H9 (cell line): ENCODE data around the gene CYP24A1. TPM values are rescaled to one million over a fixed set of nuclear protein-coding genes. Genes with fewer than 3 reads are reported as not detected.

Experiments used
- DNase-seq: peaks from one replicate; pipeline ENCODE4 v3.0.0-alpha.2; 2017
- H2AFZ ChIP-seq: one replicate; pipeline ENCODE4 v1.6.1; 2013; ENCODE audit warnings: mild to moderate bottlenecking, low read length, control low read depth, moderate library complexity
- H2AK5ac ChIP-seq: 2 replicates; pipeline ENCODE4 v1.6.1; 2013; ENCODE audit warnings: low read length, control low read depth, mixed read lengths; ENCODE audit not compliant: insufficient read length
- H2BK120ac ChIP-seq: one replicate; pipeline ENCODE4 v1.6.1; 2013; ENCODE audit warnings: low read depth, mild to moderate bottlenecking, low read length, control low read depth, inconsistent platforms; ENCODE audit not compliant: poor library complexity, severe bottlenecking
- H2BK12ac ChIP-seq: 2 replicates; pipeline ENCODE4 v1.6.1; 2013; ENCODE audit warnings: low read length, control low read depth, mixed read lengths, low read depth; ENCODE audit not compliant: insufficient read length
- H2BK15ac ChIP-seq: 2 replicates; pipeline ENCODE4 v1.6.1; 2013; ENCODE audit warnings: low read depth, low read length, control low read depth
- H2BK20ac ChIP-seq: one replicate; pipeline ENCODE4 v1.6.1; 2013; ENCODE audit warnings: low read depth, mild to moderate bottlenecking, low read length, control low read depth, inconsistent platforms; ENCODE audit not compliant: poor library complexity, severe bottlenecking
- H2BK5ac ChIP-seq: 2 replicates; pipeline ENCODE4 v1.6.1; 2013; ENCODE audit warnings: low read length, control low read depth, mixed read lengths; ENCODE audit not compliant: insufficient read length
- H3K14ac ChIP-seq: 2 replicates; pipeline ENCODE4 v1.6.1; 2013; ENCODE audit warnings: low read length, control low read depth; ENCODE audit not compliant: insufficient read depth
- H3K18ac ChIP-seq: 2 replicates; pipeline ENCODE4 v1.6.1; 2013; ENCODE audit warnings: low read depth, mild to moderate bottlenecking, mixed read lengths, low read length, control low read depth; ENCODE audit not compliant: insufficient read length
- H3K23ac ChIP-seq: 2 replicates; pipeline ENCODE4 v1.6.1; 2013; ENCODE audit warnings: low read length, control low read depth, mixed read lengths, low read depth; ENCODE audit not compliant: insufficient read length
- H3K23me2 ChIP-seq: 2 replicates; pipeline ENCODE4 v1.6.1; 2013; ENCODE audit warnings: low read depth, mild to moderate bottlenecking, mixed read lengths, low read length, control low read depth; ENCODE audit not compliant: insufficient read length, poor library complexity, severe bottlenecking
- H3K27ac ChIP-seq: 2 replicates; pipeline ENCODE4 v1.5.1; 2013; ENCODE audit warnings: low read length, control low read depth, mixed read lengths, low read depth; ENCODE audit not compliant: insufficient read length
- H3K27me3 ChIP-seq: 2 replicates; pipeline ENCODE4 v1.6.1; 2013; ENCODE audit warnings: low read length, control low read depth, inconsistent platforms; ENCODE audit not compliant: insufficient read depth
- H3K4ac ChIP-seq: 2 replicates; pipeline ENCODE4 v1.6.1; 2013; ENCODE audit warnings: low read depth, mild to moderate bottlenecking, control low read depth, inconsistent platforms, low read length, moderate library complexity
- H3K4me1 ChIP-seq: 2 replicates; pipeline ENCODE4 v1.6.1; 2013; ENCODE audit warnings: low read length, control low read depth, inconsistent platforms; ENCODE audit not compliant: insufficient read depth
- H3K4me2 ChIP-seq: 2 replicates; pipeline ENCODE4 v1.6.1; 2013; ENCODE audit warnings: low read length, control low read depth, mixed read lengths; ENCODE audit not compliant: insufficient read length, insufficient read depth
- H3K56ac ChIP-seq: 2 replicates; pipeline ENCODE4 v1.6.1; 2013; ENCODE audit warnings: low read depth, mild to moderate bottlenecking, mixed read lengths, low read length, control low read depth; ENCODE audit not compliant: insufficient read length
- H3K79me1 ChIP-seq: 2 replicates; pipeline ENCODE4 v1.6.1; 2013; ENCODE audit warnings: low read depth, mild to moderate bottlenecking, moderate library complexity, low read length, control low read depth, inconsistent platforms; ENCODE audit not compliant: insufficient read depth, poor library complexity, severe bottlenecking
- H3K79me2 ChIP-seq: 2 replicates; pipeline ENCODE4 v1.6.1; 2013; ENCODE audit warnings: low read length, control low read depth, inconsistent platforms; ENCODE audit not compliant: insufficient read depth
- H3K9ac ChIP-seq: 2 replicates; pipeline ENCODE4 v1.6.1; 2013; ENCODE audit warnings: low read length, control low read depth, mixed read lengths; ENCODE audit not compliant: insufficient read length; ENCODE audit errors: extremely low read depth
- H3K9me3 ChIP-seq: one replicate; pipeline ENCODE4 v1.6.1; 2013; ENCODE audit warnings: low read depth, low read length, inconsistent platforms; ENCODE audit not compliant: control insufficient read depth
- H3T11ph ChIP-seq: one replicate; pipeline ENCODE4 v1.6.1; 2013; ENCODE audit warnings: mild to moderate bottlenecking, low read length, control low read depth, inconsistent platforms
- H4K20me1 ChIP-seq: one replicate; pipeline ENCODE4 v1.6.1; 2013; ENCODE audit not compliant: control insufficient read depth, insufficient read length, insufficient read depth
- H4K5ac ChIP-seq: 2 replicates; pipeline ENCODE4 v1.6.1; 2013; ENCODE audit warnings: low read depth, mild to moderate bottlenecking, mixed read lengths, low read length, control low read depth; ENCODE audit not compliant: insufficient read length
- H4K8ac ChIP-seq: replicated peaks from 2 replicates; pipeline ENCODE4 v1.6.1; 2013; ENCODE audit warnings: low read length, control low read depth, mixed read lengths, low read depth; ENCODE audit not compliant: insufficient read length
- H4K91ac ChIP-seq: 2 replicates; pipeline ENCODE4 v1.6.1; 2013; ENCODE audit warnings: low read depth, mild to moderate bottlenecking, moderate library complexity, mixed read lengths, low read length, control low read depth; ENCODE audit not compliant: insufficient read length
- H3K27ac Mint-ChIP-seq, 3 experiments: 2 replicates in 2 of 3; 3 replicates in 1 of 3; pipeline ENCODE4 v1.8.0; 2020 to 2021; ENCODE audit warnings: mixed read lengths in 3 of 3, mild to moderate bottlenecking in 1 of 3, moderate library complexity in 1 of 3
- H3K27me3 Mint-ChIP-seq: 2 replicates; pipeline ENCODE4 v1.8.0; 2021; ENCODE audit warnings: low read depth, mild to moderate bottlenecking, moderate library complexity, mixed read lengths
- H3K36me3 Mint-ChIP-seq, 3 experiments: 2 replicates in 2 of 3; 3 replicates in 1 of 3; pipeline ENCODE4 v1.8.0; 2020 to 2021; ENCODE audit warnings: low read depth in 3 of 3, mixed read lengths in 3 of 3; ENCODE audit not compliant: insufficient read depth in 1 of 3
- H3K4me1 Mint-ChIP-seq, 2 experiments: 2 replicates each; pipeline ENCODE4 v1.8.0; 2020; ENCODE audit warnings: mixed read lengths in 2 of 2
- H3K4me3 Mint-ChIP-seq, 2 experiments: 2 replicates in 1 of 2; 3 replicates in 1 of 2; pipeline ENCODE4 v1.8.0; 2020 to 2021; ENCODE audit warnings: mild to moderate bottlenecking in 2 of 2, mixed read lengths in 2 of 2, moderate library complexity in 1 of 2
- H3K9me3 Mint-ChIP-seq, 2 experiments: 2 replicates in 1 of 2; 3 replicates in 1 of 2; pipeline ENCODE4 v1.8.0; 2020; ENCODE audit warnings: mild to moderate bottlenecking in 2 of 2, mixed read lengths in 2 of 2, moderate library complexity in 1 of 2
- CTCF ChIP-seq: fragments of 200-600 bp; sonication (generic); conservative IDR thresholded peaks from 3 replicates; pipeline ENCODE4 v1.8.0; 2021; ENCODE audit warnings: antibody characterized with exemption, mild to moderate bottlenecking
- WGBS: extraction: QIAGEN DNeasy Blood & Tissue Kit; methylation state at CpG from one replicate; pipeline ENCODE4 v1.1.7; 2013; ENCODE audit warnings: missing lambda C conversion rate, low lambda C conversion rate, mixed read lengths; ENCODE audit not compliant: insufficient read length; ENCODE audit errors: extremely low coverage; 5-methylcytosine and 5-hydroxymethylcytosine counted together
- total RNA-seq: library from RNA; stranded (reverse); gene quantifications from 2 replicates; pipeline ENCODE4 v1.2.1, GENCODE V29; 2021

CYP24A1 gene
- total RNA-seq, 1 experiment from 2014 or later: not detected

- Histone ChIP-seq H3K79me2 (no peaks in the 10 kb centered on the region), H2AK5ac (no peak overlapping the region), H4K8ac (no peak overlapping the region), H3K9me3 (no peaks in the 10 kb centered on the region), H4K91ac (no peak overlapping the region), H2BK5ac (no peak overlapping the region), H4K5ac (no peak overlapping the region), H4K20me1 (no peaks in the 10 kb centered on the region), H3K27me3 (no peaks in the 10 kb centered on the region), H3K23me2 (no peaks in the 10 kb centered on the region), H3K9ac (no peak overlapping the region), H3K56ac (no peak overlapping the region), H3K4me2 (no peak overlapping the region), H3T11ph (no peak overlapping the region), H3K79me1 (no peaks in the 10 kb centered on the region), H3K4me1 (peaks cover 2% of the 10 kb centered on the region; the same call in 1 of the 2 replicates), H2BK120ac (no peak overlapping the region), H3K18ac (no peak overlapping the region), H3K14ac (no peak overlapping the region), H3K27ac (no peak overlapping the region), H2BK12ac (no peak overlapping the region), H2AFZ (no peak overlapping the region), H3K23ac (no peak overlapping the region), H2BK15ac (no peak overlapping the region), H3K4ac (no peak overlapping the region), H2BK20ac (no peak overlapping the region)
- Mint-ChIP-seq H3K27me3 (no peaks in the 10 kb centered on the region; the same call in 1 of the 2 replicates), H3K36me3 (peaks cover 0 to 5% (median 0%) of the 10 kb centered on the region in 3 experiments; a peak in 1 of 7 replicates), H3K4me1 (peaks cover 0 to 12% of the 10 kb centered on the region in 2 experiments; a peak in 3 of 4 replicates), H3K9me3 (peaks cover 0 to 11% of the 10 kb centered on the region in 2 experiments; a peak in 2 of 5 replicates), H3K4me3 (no peak overlapping the region), H3K27ac (no peak overlapping the region)
- no peak for TF ChIP-seq CTCF
- no CpG with 5 or more reads among the region's 6 CpGs for WGBS
- no peak for DNase-seq
Observed at GRCh38 chr20:54133434-54134427, 40.1 kb downstream of the CYP24A1 start.
